SK-N-MC (cell line): ENCODE measurements around the gene PDS5A.
"Not testable (repeated sequence)": the region's sequence is repeated elsewhere in the genome, so short reads cannot be mapped to it uniquely, and the experiment has no call there.

Source experiments
- DNase-seq: peaks from one replicate; pipeline ENCODE4 v3.0.0-alpha.2; 2011; ENCODE audit warnings: low read depth, low spot score
- H3K27ac ChIP-seq: fragments of 200-600 bp; sonication (generic); 2 replicates; pipeline ENCODE4 v1.5.1; 2016; ENCODE audit warnings: mixed run types
- H3K36me3 ChIP-seq: fragments of 200-600 bp; sonication (generic); 2 replicates; pipeline ENCODE4 v1.6.1; 2017; ENCODE audit warnings: antibody characterized with exemption, low read length, mixed read lengths; ENCODE audit not compliant: insufficient read depth
- H3K4me3 ChIP-seq: fragments of 200-600 bp; sonication (generic); 2 replicates; pipeline ENCODE4 v1.5.1; 2016
- H3K9ac ChIP-seq: fragments of 200-600 bp; sonication (generic); 2 replicates; pipeline ENCODE4 v1.8.0; 2017; ENCODE audit warnings: mixed run types, mixed read lengths; ENCODE audit not compliant: insufficient read length
- H3K9me3 ChIP-seq: fragments of 200-600 bp; sonication (generic); 2 replicates; pipeline ENCODE4 v1.6.1; 2017; ENCODE audit warnings: low read depth, mild to moderate bottlenecking, antibody characterized with exemption, low read length, moderate library complexity, mixed read lengths
- EZH2 ChIP-seq: fragments of 200-600 bp; sonication (generic); IDR thresholded peaks from one replicate; pipeline ENCODE4 v1.6.1; 2017; ENCODE audit warnings: antibody characterized with exemption
- FOXP2 ChIP-seq: optimal IDR thresholded peaks from 2 replicates; pipeline ENCODE3; 2011; ENCODE audit warnings: mild to moderate bottlenecking, moderate library complexity; ENCODE audit not compliant: insufficient read depth; ENCODE audit errors: extremely low read length, control extremely low read depth
- POLR2AphosphoS5 ChIP-seq: IDR thresholded peaks from 2 replicates; pipeline ENCODE4 v1.6.1; 2012; ENCODE audit warnings: mild to moderate bottlenecking, low read depth, low read length, borderline replicate concordance

Gene PDS5A

GRCh38 chr4:39977489-39978377, at the start of gene PDS5A:
TSS of gene PDS5A (minus strand) at chr4:39977911. CDS start at chr4:39976577, 1,334 bp downstream.
- H3K9ac ChIP-seq: peak within 1 kb of the TSS; percentile 98

GRCh38 chr4:40024049-40024448, 46.3 kb upstream of the PDS5A start:
- H3K27ac ChIP-seq, H3K4me3 ChIP-seq, H3K36me3 ChIP-seq, H3K9me3 ChIP-seq, DNase-seq, H3K9ac ChIP-seq: not testable (repeated sequence)

More at GRCh38 chr4:39977489-39978377, at the start of gene PDS5A:
- peaks cover 35% of the 10 kb centered on the region for H3K36me3 ChIP-seq
- TF ChIP-seq POLR2AphosphoS5 (peak; percentile 66; the same call in 1 of the 2 replicates), FOXP2 (no peak)
- H3K4me3 ChIP-seq: peak within 1 kb of the TSS; percentile 96
- no peaks in the 10 kb centered on the region for H3K9me3 ChIP-seq
- DNase-seq: peak; percentile 20
- H3K27ac ChIP-seq: peak within 1 kb of the TSS; percentile 91

GRCh38 chr4:40021116-40021515, 43.4 kb upstream of the PDS5A start:
- H3K36me3 ChIP-seq, H3K9ac ChIP-seq, DNase-seq, H3K27ac ChIP-seq, H3K9me3 ChIP-seq, H3K4me3 ChIP-seq: not testable (repeated sequence)

GRCh38 chr4:40020221-40020620, 42.5 kb upstream of the PDS5A start:
- Histone ChIP-seq H3K36me3 (no peaks in the 10 kb centered on the region), H3K9me3 (no peaks in the 10 kb centered on the region), H3K4me3 (no peak overlapping the region), H3K9ac (no peak overlapping the region), H3K27ac (no peak overlapping the region)
- TF ChIP-seq POLR2AphosphoS5 (no peak), EZH2 (no peak), FOXP2 (no peak)
- DNase-seq: no peak

- Histone ChIP-seq H3K9ac (no peak overlapping the region), H3K36me3 (no peaks in the 10 kb centered on the region), H3K9me3 (no peaks in the 10 kb centered on the region), H3K27ac (no peak overlapping the region), H3K4me3 (no peak overlapping the region)
- TF ChIP-seq FOXP2: no peak
- no peak for TF ChIP-seq EZH2
- no peak for TF ChIP-seq POLR2AphosphoS5
- DNase-seq: no peak
Measured at GRCh38 chr4:40016007-40016406, 38.3 kb upstream of the PDS5A start.

GRCh38 chr4:40003986-40004385, 26.3 kb upstream of the PDS5A start:
- DNase-seq: no peak

GRCh38 chr4:40000711-40001110, 23.0 kb upstream of the PDS5A start:
- no peak overlapping the region for H3K9ac ChIP-seq
- H3K4me3 ChIP-seq: no peak overlapping the region
- no peak for DNase-seq
- H3K27ac ChIP-seq: no peak overlapping the region
- no peak for TF ChIP-seq POLR2AphosphoS5
- no peak for TF ChIP-seq FOXP2
- no peak for TF ChIP-seq EZH2
- no peaks in the 10 kb centered on the region for H3K36me3 ChIP-seq
- H3K9me3 ChIP-seq: no peaks in the 10 kb centered on the region

More at GRCh38 chr4:40003986-40004385, 26.3 kb upstream of the PDS5A start:
- TF ChIP-seq EZH2 (no peak), POLR2AphosphoS5 (no peak), FOXP2 (no peak)
- Histone ChIP-seq H3K36me3 (no peaks in the 10 kb centered on the region), H3K9ac (no peak overlapping the region), H3K27ac (no peak overlapping the region), H3K9me3 (no peaks in the 10 kb centered on the region), H3K4me3 (no peak overlapping the region)

- no peak overlapping the region for H3K4me3 ChIP-seq
- TF ChIP-seq POLR2AphosphoS5 (no peak), FOXP2 (no peak), EZH2 (no peak)
- no peak overlapping the region for H3K27ac ChIP-seq
- H3K9me3 ChIP-seq: no peaks in the 10 kb centered on the region
- DNase-seq: no peak
- H3K9ac ChIP-seq: no peak overlapping the region
- no peaks in the 10 kb centered on the region for H3K36me3 ChIP-seq
Measured at GRCh38 chr4:39998659-39999345, 21.1 kb upstream of the PDS5A start.
